T47D (cell line): Measurements from ENCODE around the gene EPHA7.

Experiments used
- DNase-seq, 2 experiments: peaks; one replicate each; pipeline versions ENCODE4 v3.0.0 to v3.0.0-alpha.2; 2011 to 2012; ENCODE audit warnings: low read depth in 1 of 2, low spot score in 1 of 2
- JUND ChIP-seq: IDR thresholded peaks from 2 replicates; pipeline ENCODE4 v1.6.1; 2012; ENCODE audit warnings: low read depth
- in situ Hi-C: cut with HindIII; loops from 2 replicates; pipeline ENCODE4 v1.10.0; 2016; ENCODE audit warnings: low sequenced_read_pairs, low pct_unique_long_range_greater_than_20kb

Gene EPHA7

GRCh38 chr6:93299622-93300021 lies 119.7 kb downstream of the EPHA7 start:
- no peak for TF ChIP-seq JUND
- in situ Hi-C loops, result no loop called here
- DNase-seq, result no peak

- no peak for TF ChIP-seq JUND
- no peak for DNase-seq
- in situ Hi-C loops, result no loop called here
These were observed 123.7 kb downstream of the EPHA7 start for GRCh38 chr6:93295631-93296030.

DNA sequence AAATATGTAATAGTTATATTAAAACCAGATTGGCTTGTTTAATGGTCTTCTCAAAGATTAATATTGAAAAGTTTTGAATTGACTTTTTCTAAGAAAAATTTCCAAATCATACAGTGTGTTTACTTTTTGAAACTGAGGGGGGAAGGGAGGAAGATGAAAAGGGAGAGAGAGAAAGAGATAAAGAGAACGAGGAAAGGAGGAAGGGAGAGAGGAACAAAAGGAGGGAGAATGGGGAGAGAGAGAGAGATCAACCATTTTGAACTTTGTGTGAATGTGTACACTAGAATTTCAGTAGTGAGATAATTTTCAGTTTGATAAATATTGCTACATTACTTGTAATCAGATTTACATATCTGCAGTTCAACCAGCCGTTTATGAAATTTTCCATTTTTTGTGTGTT lies 124.5 kb downstream of the EPHA7 start:
- in situ Hi-C loops, result no loop called here
- DNase-seq, result no peak
- no peak for TF ChIP-seq JUND

- no peak for TF ChIP-seq JUND
- in situ Hi-C loops, result no loop called here
- no peak for DNase-seq
These were observed 125.5 kb downstream of the EPHA7 start for GRCh38 chr6:93293872-93294271.

DNA sequence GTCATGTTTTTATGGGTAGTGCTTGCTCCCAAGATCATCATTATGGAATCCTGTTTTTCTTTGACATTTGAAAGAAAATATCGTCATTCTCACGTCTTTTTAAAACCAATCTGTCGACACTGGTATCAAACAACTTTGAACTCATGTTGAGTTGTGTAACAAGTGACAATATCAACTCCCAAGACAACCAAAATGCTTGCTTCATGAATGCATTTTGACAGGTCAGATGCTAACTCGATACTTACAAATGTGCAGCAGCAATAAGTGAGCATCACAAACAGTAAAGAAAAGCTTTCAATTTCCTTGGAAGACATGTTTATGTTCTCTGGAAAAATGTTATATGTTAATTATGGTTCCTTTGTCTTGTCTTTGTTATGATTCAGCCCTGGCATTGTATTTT lies 125.9 kb downstream of the EPHA7 start:
- no peak for DNase-seq
- in situ Hi-C loops, result no loop called here
- no peak for TF ChIP-seq JUND

GRCh38 chr6:93282521-93283031 lies 136.8 kb downstream of the EPHA7 start:
- no peak for DNase-seq
- TF ChIP-seq JUND, result no peak
- in situ Hi-C loops, result no loop called here

DNA sequence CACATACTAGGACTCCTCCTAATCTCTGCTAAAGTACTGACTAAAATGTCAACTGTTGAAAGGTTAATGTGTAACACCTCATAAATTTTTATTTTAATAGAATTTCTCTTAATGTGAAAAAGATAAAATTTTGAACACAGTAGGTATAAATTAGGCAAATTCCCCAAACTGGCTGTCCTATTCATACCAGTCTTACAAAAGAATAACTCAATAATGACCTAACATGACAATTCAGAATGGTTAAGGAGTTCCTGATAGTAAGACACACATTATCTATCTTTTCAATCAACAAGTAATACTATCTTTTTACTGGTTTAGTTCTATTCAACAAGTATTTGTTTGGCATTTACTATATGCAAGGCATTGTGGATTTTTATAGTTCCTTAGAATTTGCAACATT lies 141.1 kb downstream of the EPHA7 start:
- DNase-seq, result no peak
- TF ChIP-seq JUND, result no peak
- in situ Hi-C loops, result no loop called here

DNA sequence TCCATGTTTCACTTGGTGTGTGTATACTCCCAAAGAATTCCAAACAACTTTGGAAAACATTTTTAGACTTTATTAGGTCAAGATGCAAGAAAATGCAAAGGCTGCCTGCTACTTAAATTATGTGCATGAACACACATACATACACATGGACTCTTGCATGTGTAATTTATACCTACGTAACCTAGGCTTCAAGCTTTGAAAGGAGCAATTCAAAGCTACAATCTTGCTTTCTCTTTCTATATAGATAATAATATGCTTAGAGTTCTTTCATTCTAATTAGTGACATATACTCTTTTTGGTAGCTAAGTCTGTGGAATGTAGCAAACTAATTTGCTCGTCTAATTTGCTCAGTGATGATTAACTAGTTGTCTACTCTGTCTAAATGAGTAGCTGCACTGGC lies 146.5 kb downstream of the EPHA7 start:
- no peak for DNase-seq
- TF ChIP-seq JUND, result no peak
- in situ Hi-C loops, result no loop called here

- peak in 1 of 2 experiments; percentile 0 for DNase-seq
- in situ Hi-C loops, result no loop called here
- TF ChIP-seq JUND, result no peak
These were observed 147.1 kb downstream of the EPHA7 start for GRCh38 chr6:93272211-93272610.

- no peak for DNase-seq
- no peak for TF ChIP-seq JUND
- in situ Hi-C loops, result no loop called here
These were observed 153.1 kb downstream of the EPHA7 start for GRCh38 chr6:93266116-93266817.

GRCh38 chr6:93260881-93261280 lies 158.5 kb downstream of the EPHA7 start:
- TF ChIP-seq JUND, result no peak
- no peak for DNase-seq
- in situ Hi-C loops, result no loop called here

DNA sequence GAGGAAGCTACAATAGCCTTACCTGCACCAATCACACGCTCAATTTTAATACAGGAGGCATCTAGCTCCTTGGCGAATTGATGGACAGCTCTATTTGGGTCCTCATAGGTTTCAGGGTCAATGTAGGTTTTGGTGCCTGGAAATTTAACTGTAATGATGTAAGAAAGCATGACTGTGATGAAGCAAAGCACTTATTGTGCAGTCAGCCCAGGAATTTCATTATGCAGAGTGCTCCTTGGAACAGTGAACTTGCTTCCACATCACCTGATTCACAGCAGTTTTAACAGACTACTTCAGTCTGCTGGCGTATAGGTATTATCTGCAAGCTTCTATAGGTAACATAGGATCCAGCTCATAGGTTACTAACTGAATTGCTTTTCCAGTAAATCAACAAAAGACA lies 160.0 kb downstream of the EPHA7 start:
- no peak for DNase-seq
- in situ Hi-C loops, result no loop called here
- TF ChIP-seq JUND, result no peak

GRCh38 chr6:93252930-93253329 lies 166.4 kb downstream of the EPHA7 start:
- TF ChIP-seq JUND, result no peak
- DNase-seq, result no peak
- in situ Hi-C loops, result no loop called here

DNA sequence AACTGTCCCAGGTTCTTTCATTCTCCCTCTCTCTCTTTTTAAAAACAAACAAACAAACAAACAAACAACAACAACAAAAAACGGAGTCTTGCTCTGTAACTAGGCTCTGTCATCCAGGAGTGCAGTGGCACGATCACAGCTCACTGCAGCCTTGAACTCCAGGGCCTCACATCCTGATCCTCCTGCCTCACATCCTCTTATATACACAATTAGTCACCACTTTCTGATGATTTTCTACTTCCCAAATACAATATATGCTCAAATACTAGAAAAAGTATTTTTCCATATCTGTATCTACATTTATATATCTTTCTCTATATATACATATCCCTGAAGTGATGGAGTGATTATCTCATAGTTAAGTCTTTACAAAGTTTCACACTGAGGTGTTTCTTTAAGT lies 170.7 kb downstream of the EPHA7 start:
- DNase-seq, result no peak
- in situ Hi-C loops, result no loop called here
- TF ChIP-seq JUND, result no peak
